Uterus (tissue), 4 donors: ENCODE measurements around the gene CMTM8. TPM values are rescaled to one million over a fixed set of nuclear protein-coding genes. Genes with fewer than 3 reads are reported as not detected.

Source experiments
- DNase-seq, 2 donors: peaks; one replicate each; pipeline ENCODE4 v3.0.0-alpha.2; 2019 to 2020
- H3K27ac ChIP-seq, 2 donors: fragments of 200-600 bp; sonication (generic); 1 replicate in 1 of 2; 2 replicates in 1 of 2; pipeline ENCODE4 v1.5.1; 2016 to 2018
- H3K27me3 ChIP-seq, 2 donors: fragments of 200-600 bp; sonication (generic); one replicate each; pipeline ENCODE4 v1.5.1; 2018 to 2019; ENCODE audit warnings: control low read depth in 1 of 2
- H3K36me3 ChIP-seq, 2 donors: fragments of 200-600 bp; sonication (generic); one replicate each; pipeline ENCODE4 v1.5.1; 2019; ENCODE audit warnings: control low read depth in 1 of 2
- H3K4me1 ChIP-seq, 2 donors: fragments of 200-600 bp; sonication (generic); one replicate each; pipeline ENCODE4 v1.5.1; 2018 to 2019; ENCODE audit warnings: control low read depth in 1 of 2
- H3K4me3 ChIP-seq, 2 donors: fragments of 200-600 bp; sonication (generic); 1 replicate in 1 of 2; 2 replicates in 1 of 2; pipeline ENCODE4 v1.5.1; 2018 to 2019; ENCODE audit warnings: mild to moderate bottlenecking in 1 of 2
- H3K9me3 ChIP-seq, 2 donors: fragments of 200-600 bp; sonication (generic); one replicate each; pipeline ENCODE4 v1.5.1; 2019; ENCODE audit warnings: control low read depth in 1 of 2
- CTCF ChIP-seq, 4 experiments: fragments of 200-600 bp in 2 of 4; fragments of 450-650 bp in 2 of 4; sonication (generic) in 2 of 4; IDR thresholded peaks; one replicate each; pipeline ENCODE4 v1.5.1; 2016 to 2019; ENCODE audit warnings: antibody characterized with exemption in 4 of 4, mild to moderate bottlenecking in 2 of 4, moderate library complexity in 1 of 4
- POLR2A ChIP-seq, 2 donors: fragments of 450-650 bp; IDR thresholded peaks; one replicate each; pipeline ENCODE4 v1.6.1; 2016; ENCODE audit warnings: antibody characterized with exemption in 2 of 2, mild to moderate bottlenecking in 1 of 2, moderate library complexity in 1 of 2
- intact Hi-C: fragments of 100-400 bp; cut with DNase I; formaldehyde crosslinking; loops from one replicate; pipeline ENCODE4 v1.15.1; 2023; ENCODE audit warnings: low total_unique reads
- total RNA-seq, 4 donors: library from RNA; depleted of rRNA in 3 of 4; stranded (reverse); fragments of >200 nt in 3 of 4; gene quantifications; one replicate each; pipeline versions ENCODE4 v1.1.0 to v1.2.4, GENCODE V29; 2014 to 2023
- donor health status: DM: yes; HTN: yes; CAD: no.

Gene CMTM8
- total RNA-seq, 4 donors from 2014 or later, result 1.5 to 4.7 (median 2.5) TPM

- no peak overlapping the region for H3K4me3 ChIP-seq
- H3K4me1 ChIP-seq, result no peaks in the 10 kb centered on the region
- no peaks in the 10 kb centered on the region for H3K36me3 ChIP-seq
- TF ChIP-seq CTCF (IDR thresholded peaks at IDR 0.05) (no peak), POLR2A (IDR thresholded peaks at IDR 0.05) (no peak)
- intact Hi-C loops, result no loop called here
- H3K9me3 ChIP-seq, result no peaks in the 10 kb centered on the region
- no peaks in the 10 kb centered on the region for H3K27me3 ChIP-seq
- DNase-seq, result no peak
- no peak overlapping the region for H3K27ac ChIP-seq
Measured at GRCh38 chr3:32359766-32360492, 121.4 kb downstream of the CMTM8 start.

GRCh38 chr3:32360493-32360827 lies 122.0 kb downstream of the CMTM8 start:
- no peaks in the 10 kb centered on the region for H3K36me3 ChIP-seq
- TF ChIP-seq POLR2A (IDR thresholded peaks at IDR 0.05) (no peak), CTCF (IDR thresholded peaks at IDR 0.05) (no peak)
- no peak overlapping the region for H3K27ac ChIP-seq
- intact Hi-C loops, result no loop called here
- no peaks in the 10 kb centered on the region for H3K4me1 ChIP-seq
- no peaks in the 10 kb centered on the region for H3K9me3 ChIP-seq
- H3K27me3 ChIP-seq, result no peaks in the 10 kb centered on the region
- no peak overlapping the region for H3K4me3 ChIP-seq
- no peak for DNase-seq

GRCh38 chr3:32366638-32367397 lies 128.3 kb downstream of the CMTM8 start:
- intact Hi-C loops, result no loop called here
- no peak overlapping the region for H3K4me3 ChIP-seq
- no peaks in the 10 kb centered on the region for H3K36me3 ChIP-seq
- DNase-seq, result no peak
- H3K9me3 ChIP-seq, result no peaks in the 10 kb centered on the region
- no peak overlapping the region for H3K27ac ChIP-seq
- no peaks in the 10 kb centered on the region for H3K4me1 ChIP-seq
- no peaks in the 10 kb centered on the region for H3K27me3 ChIP-seq
- TF ChIP-seq POLR2A (IDR thresholded peaks at IDR 0.05) (no peak), CTCF (IDR thresholded peaks at IDR 0.05) (no peak)

- TF ChIP-seq POLR2A (IDR thresholded peaks at IDR 0.05) (no peak), CTCF (IDR thresholded peaks at IDR 0.05) (no peak)
- Histone ChIP-seq H3K9me3 (no peaks in the 10 kb centered on the region), H3K27ac (no peak overlapping the region), H3K4me3 (no peak overlapping the region), H3K4me1 (no peaks in the 10 kb centered on the region), H3K36me3 (no peaks in the 10 kb centered on the region), H3K27me3 (no peaks in the 10 kb centered on the region)
- intact Hi-C loops, result no loop called here
- no peak for DNase-seq
Measured at GRCh38 chr3:32367442-32367841, 129.0 kb downstream of the CMTM8 start.

GRCh38 chr3:32371461-32372212 lies 133.2 kb downstream of the CMTM8 start:
- Histone ChIP-seq H3K4me3 (no peak overlapping the region), H3K4me1 (no peaks in the 10 kb centered on the region), H3K27ac (no peak overlapping the region), H3K27me3 (no peaks in the 10 kb centered on the region), H3K9me3 (no peaks in the 10 kb centered on the region), H3K36me3 (no peaks in the 10 kb centered on the region)
- intact Hi-C loops, result no loop called here
- no peak for DNase-seq
- TF ChIP-seq CTCF (IDR thresholded peaks at IDR 0.05), result no peak
- TF ChIP-seq POLR2A (IDR thresholded peaks at IDR 0.05), result no peak
